Sigmoid colon (tissue), 3 donors: Measurements from ENCODE around the gene STX1B.
A peak's percentile ranks its signal among the peaks of the same experiment; 100 is the strongest.

Source experiments
- CTCF ChIP-seq, 4 experiments: fragments of 450-650 bp in 3 of 4; fragments of 200-600 bp in 1 of 4; IDR thresholded peaks; one replicate each; pipeline ENCODE4 v1.5.1; 2016 to 2019; ENCODE audit warnings: antibody characterized with exemption in 4 of 4, mild to moderate bottlenecking in 3 of 4, moderate library complexity in 2 of 4
- POLR2A ChIP-seq, 2 donors: fragments of 450-650 bp; IDR thresholded peaks; one replicate each; pipeline ENCODE4 v1.6.1; 2016; ENCODE audit warnings: antibody characterized with exemption in 2 of 2, mild to moderate bottlenecking in 2 of 2, moderate library complexity in 2 of 2

GRCh38 chr16:30948667-30949649 is 61.5 kb downstream of the STX1B start, which contains the start of gene ORAI3:
- no peak for TF ChIP-seq CTCF (IDR thresholded peaks at IDR 0.05)
- peak; percentile 27 to 67 for TF ChIP-seq POLR2A (IDR thresholded peaks at IDR 0.05)
